RWPE2 (cell line): ENCODE data around the gene SLC25A47.

Experiments
- ATAC-seq: fragments of 200-7000 bp; cut with Tn5 transposase; 3 replicates; pipeline ENCODE4 v1.9.1; 2021; ENCODE audit warnings: low read depth
- DNase-seq: peaks from one replicate; pipeline ENCODE4 v3.0.0-alpha.2; 2020; ENCODE audit warnings: low spot score
- H3K27ac ChIP-seq: fragments of 450-650 bp; 2 replicates; pipeline ENCODE4 v1.5.1; 2017; ENCODE audit warnings: mild to moderate bottlenecking; ENCODE audit not compliant: poor library complexity, severe bottlenecking
- H3K27me3 ChIP-seq: fragments of 250-450 bp; sonication (Bioruptor Pico); 2 replicates; pipeline ENCODE4 v1.5.1; 2021; ENCODE audit warnings: mild to moderate bottlenecking, moderate library complexity; ENCODE audit not compliant: insufficient read depth, poor library complexity, severe bottlenecking
- H3K36me3 ChIP-seq: fragments of 250-450 bp; sonication (Bioruptor Pico); 2 replicates; pipeline ENCODE4 v1.5.1; 2020; ENCODE audit warnings: low read depth, mild to moderate bottlenecking, moderate library complexity
- H3K4me1 ChIP-seq: fragments of 250-450 bp; sonication (Bioruptor Pico); 2 replicates; pipeline ENCODE4 v1.5.1; 2021; ENCODE audit warnings: mild to moderate bottlenecking, moderate library complexity; ENCODE audit not compliant: insufficient read depth, poor library complexity, severe bottlenecking
- H3K4me3 ChIP-seq: fragments of 250-450 bp; sonication (Bioruptor Pico); 2 replicates; pipeline ENCODE4 v1.5.1; 2021; ENCODE audit warnings: mild to moderate bottlenecking, moderate library complexity; ENCODE audit not compliant: severe bottlenecking
- H3K9me3 ChIP-seq: fragments of 250-450 bp; sonication (Bioruptor Pico); 2 replicates; pipeline ENCODE4 v1.5.1; 2021; ENCODE audit warnings: mild to moderate bottlenecking, moderate library complexity; ENCODE audit not compliant: severe bottlenecking
- CTCF ChIP-seq: fragments of 450-650 bp; IDR thresholded peaks from one replicate; pipeline ENCODE4 v1.5.1; 2017; ENCODE audit warnings: mild to moderate bottlenecking, moderate library complexity; ENCODE audit not compliant: poor library complexity, severe bottlenecking

Gene SLC25A47

GRCh38 chr14:100375963-100376735 is 53.0 kb downstream of the SLC25A47 start, which contains the start of gene WDR25:
Gene WDR25, plus strand, starts transcription at chr14:100376485.
- H3K27ac ChIP-seq, result peak within 1 kb of the TSS; percentile 67
- no peaks in the 10 kb centered on the region for H3K27me3 ChIP-seq
- DNase-seq (peak; percentile 96), ATAC-seq (peak; percentile 89)
- H3K4me3 ChIP-seq, result peak within 1 kb of the TSS; percentile 86
- TF ChIP-seq CTCF, result no peak
- H3K36me3 ChIP-seq, result peaks cover 34% of the 10 kb centered on the region
- peaks cover 15% of the 10 kb centered on the region for H3K4me1 ChIP-seq
- H3K9me3 ChIP-seq, result no peaks in the 10 kb centered on the region

GRCh38 chr14:100376751-100377171 is 53.6 kb downstream of the SLC25A47 start:
- Histone ChIP-seq H3K36me3 (peaks cover 30% of the 10 kb centered on the region), H3K4me1 (peaks cover 15% of the 10 kb centered on the region), H3K4me3 (peak overlapping the region; percentile 86), H3K27me3 (no peaks in the 10 kb centered on the region), H3K27ac (peak overlapping the region; percentile 67), H3K9me3 (no peaks in the 10 kb centered on the region)
- ATAC-seq, result peak; percentile 30; the same call in 2 of the 3 replicates
- TF ChIP-seq CTCF, result no peak
- DNase-seq, result no peak
